Sigmoid colon (tissue), 4 donors: ENCODE results near the gene ARHGEF28.

Source experiments
- EP300 ChIP-seq, 4 donors: sonication (generic); formaldehyde crosslinking; IDR thresholded peaks; one replicate each; pipeline ENCODE4 v1.6.1; 2017; ENCODE audit warnings: antibody characterized with exemption in 4 of 4
- POLR2A ChIP-seq, 2 donors: fragments of 450-650 bp; IDR thresholded peaks; one replicate each; pipeline ENCODE4 v1.6.1; 2016; ENCODE audit warnings: antibody characterized with exemption in 2 of 2, mild to moderate bottlenecking in 2 of 2, moderate library complexity in 2 of 2
- TF ChIP-seq, protein P1 (sequence below), 4 experiments: fragments of 450-650 bp in 3 of 4; fragments of 200-600 bp in 1 of 4; IDR thresholded peaks; one replicate each; pipeline ENCODE4 v1.5.1; 2016 to 2019; ENCODE audit warnings: antibody characterized with exemption in 4 of 4, mild to moderate bottlenecking in 3 of 4, moderate library complexity in 2 of 4

DNA sequence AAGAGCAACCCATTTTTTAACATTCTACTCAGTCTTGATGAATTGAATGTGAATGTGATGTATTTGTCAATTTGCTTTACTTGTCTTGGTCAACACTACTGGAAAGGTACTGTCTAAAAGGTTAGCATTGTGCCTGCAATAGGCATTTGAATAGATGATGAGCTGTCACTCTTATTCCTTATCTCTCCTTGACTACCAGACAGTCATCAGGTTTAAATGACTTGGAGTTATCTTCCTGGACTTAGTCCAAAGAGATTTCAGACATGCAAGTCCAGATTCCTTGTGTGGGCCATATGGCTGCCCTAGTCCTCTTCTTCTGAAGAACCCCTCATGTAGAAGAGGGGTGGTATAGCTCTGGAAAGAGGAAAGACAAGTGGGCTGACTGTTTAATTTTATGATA, 4.8 kb downstream of the ARHGEF28 start:
- TF ChIP-seq POLR2A (IDR thresholded peaks at IDR 0.05) = no peak
- no peak for TF ChIP-seq EP300 (IDR thresholded peaks at IDR 0.05)
- TF ChIP-seq, protein P1, sequence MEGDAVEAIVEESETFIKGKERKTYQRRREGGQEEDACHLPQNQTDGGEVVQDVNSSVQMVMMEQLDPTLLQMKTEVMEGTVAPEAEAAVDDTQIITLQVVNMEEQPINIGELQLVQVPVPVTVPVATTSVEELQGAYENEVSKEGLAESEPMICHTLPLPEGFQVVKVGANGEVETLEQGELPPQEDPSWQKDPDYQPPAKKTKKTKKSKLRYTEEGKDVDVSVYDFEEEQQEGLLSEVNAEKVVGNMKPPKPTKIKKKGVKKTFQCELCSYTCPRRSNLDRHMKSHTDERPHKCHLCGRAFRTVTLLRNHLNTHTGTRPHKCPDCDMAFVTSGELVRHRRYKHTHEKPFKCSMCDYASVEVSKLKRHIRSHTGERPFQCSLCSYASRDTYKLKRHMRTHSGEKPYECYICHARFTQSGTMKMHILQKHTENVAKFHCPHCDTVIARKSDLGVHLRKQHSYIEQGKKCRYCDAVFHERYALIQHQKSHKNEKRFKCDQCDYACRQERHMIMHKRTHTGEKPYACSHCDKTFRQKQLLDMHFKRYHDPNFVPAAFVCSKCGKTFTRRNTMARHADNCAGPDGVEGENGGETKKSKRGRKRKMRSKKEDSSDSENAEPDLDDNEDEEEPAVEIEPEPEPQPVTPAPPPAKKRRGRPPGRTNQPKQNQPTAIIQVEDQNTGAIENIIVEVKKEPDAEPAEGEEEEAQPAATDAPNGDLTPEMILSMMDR (IDR thresholded peaks at IDR 0.05) = no peak
